ENCODE results near the gene CHRNA1.
"Not testable (repeated sequence)": the region's sequence is repeated elsewhere in the genome, so short reads cannot be mapped to it uniquely, and the experiment has no call there.

Gene CHRNA1

DNA sequence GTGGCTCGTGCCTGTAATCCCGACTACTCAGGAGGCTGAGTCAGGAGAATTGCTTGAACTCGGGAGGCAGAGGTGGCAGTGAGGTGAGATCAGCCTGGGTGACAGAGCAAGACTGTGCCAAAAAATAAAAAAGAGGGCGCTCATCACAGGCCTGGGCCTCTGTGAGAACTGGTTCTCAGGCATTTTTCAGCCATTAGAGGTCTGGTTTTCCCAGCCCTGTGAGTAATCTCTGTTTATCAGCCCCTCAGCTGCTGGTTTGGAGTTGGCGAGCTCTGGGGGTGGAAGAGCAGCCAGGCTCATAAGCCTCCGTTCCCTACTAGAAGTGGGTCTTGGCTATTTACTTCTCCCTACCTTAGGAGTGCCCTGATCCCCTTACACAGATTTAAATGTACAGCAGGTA lies 53.1 kb downstream of the CHRNA1 start:
- DNase-seq, result no peak

- not testable (repeated sequence) for DNase-seq
Measured at GRCh38 chr2:174709416-174710004, 54.8 kb downstream of the CHRNA1 start.

DNA sequence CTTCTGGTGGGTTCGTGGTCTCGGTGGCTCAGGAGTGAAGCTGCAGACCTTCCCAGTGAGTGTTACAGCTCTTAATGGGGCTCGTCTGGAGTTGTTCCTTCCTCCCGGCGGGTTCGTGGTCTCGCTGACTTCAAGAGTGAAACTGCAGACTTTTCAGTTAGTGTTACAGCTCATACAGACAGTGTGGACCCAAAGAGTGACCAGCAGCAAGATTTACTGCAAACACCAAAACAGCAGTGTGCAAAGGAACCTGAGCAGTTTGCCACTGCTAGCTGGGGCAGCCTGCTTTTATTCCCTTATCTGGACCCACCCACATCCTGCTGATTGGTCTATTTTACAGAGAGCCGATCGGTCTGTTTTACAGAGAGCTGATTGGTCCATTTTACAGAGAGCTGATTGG lies 55.6 kb downstream of the CHRNA1 start:
- no peak for DNase-seq

DNA sequence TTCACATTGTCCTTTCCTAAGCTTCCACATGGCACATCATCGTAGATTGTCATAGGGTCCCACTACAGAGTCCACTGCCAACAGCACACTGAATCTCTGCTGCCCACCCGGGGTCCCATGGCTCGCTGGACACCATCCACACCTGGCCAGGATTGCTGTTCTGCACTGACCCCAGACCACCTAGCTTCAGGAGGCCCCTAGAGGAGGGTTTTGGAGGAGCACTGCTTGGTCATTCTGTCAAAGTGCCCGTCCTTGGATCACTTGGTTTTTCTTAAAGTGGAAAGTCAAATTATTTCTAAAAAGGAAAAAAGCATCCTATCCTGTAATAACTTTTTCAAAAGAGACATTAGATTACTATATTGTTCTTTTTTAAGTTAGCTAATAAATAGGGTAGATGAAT lies 59.0 kb downstream of the CHRNA1 start:
- no peak for DNase-seq

DNA sequence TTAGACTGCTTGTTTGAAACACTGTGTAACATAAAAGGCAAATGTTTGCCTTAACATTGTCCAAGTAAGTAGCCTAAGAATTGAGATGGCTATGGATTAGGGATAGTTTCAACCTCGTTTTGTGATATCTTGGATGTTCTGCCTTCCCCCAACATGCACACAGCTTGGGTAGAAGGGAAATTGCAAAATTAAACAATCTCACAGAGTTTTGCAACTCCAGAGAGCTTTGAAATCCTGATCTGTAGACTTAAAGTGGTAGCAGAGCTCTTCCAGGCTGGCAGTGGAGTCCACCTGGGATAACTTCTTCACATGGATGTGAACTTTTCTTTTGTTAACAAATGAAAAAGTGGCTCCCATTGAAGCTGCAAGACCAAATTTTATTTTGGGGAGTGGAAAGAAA lies 59.6 kb downstream of the CHRNA1 start:
- DNase-seq, result no peak

GRCh38 chr2:174704061-174704460 lies 60.2 kb downstream of the CHRNA1 start:
- no peak for DNase-seq

- DNase-seq, result no peak
Measured at GRCh38 chr2:174703430-174703829, 60.8 kb downstream of the CHRNA1 start.

DNA sequence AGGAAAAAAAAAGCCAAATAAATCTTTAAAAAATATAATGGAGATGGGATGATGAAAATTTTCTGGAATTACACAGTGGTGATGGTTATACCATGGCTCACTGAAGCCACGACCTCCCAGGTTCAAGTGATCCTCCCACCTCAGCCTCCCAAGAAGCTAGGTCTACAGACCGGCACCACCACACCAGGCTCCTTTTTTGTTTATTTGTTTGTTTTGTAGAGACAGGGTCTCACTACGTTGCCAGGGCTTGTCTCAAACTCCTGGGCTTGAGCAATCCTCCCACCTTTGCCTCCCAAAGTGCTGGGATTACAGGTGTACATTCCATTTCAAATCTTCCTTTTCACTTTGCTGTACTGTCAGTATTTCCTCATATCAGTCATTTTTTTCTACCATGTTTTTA lies 61.7 kb downstream of the CHRNA1 start:
- no peak for DNase-seq

DNA sequence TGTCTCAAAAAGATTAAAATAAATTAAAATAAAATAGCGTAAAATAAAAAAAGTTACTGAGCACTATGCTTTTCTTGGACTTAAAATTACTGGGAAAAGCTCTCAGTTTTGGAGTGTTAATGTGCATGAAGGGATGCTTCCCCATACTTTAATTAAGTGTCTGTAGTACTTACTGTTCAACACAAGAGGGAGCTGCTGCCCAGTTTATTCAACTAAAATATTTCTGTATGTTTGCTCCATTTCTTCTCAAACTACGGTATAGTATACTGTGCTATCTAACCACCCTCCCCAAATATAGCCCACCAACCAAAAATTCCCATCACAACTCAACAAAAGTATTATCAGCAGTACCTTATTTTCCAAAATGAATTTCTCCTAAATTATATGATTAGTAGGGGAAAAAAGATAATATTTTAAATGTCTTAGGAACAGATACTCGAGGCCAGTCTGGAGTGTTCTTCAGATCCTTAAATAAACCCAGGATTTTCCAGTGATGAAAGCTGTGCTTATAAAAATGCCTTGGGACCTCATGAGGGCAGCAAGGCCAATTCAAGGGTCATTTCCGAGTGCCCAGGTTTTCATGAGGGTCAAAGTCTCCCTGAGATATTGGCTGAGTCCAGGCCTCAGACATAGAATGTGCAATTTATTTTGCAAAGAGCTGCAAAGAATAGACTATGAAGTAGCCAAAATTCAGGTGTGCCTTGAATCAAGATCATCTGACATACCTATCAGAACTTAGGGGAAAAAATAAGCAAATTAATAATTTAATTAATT lies 64.1 kb downstream of the CHRNA1 start:
- DNase-seq, result no peak

Data from right hindlimb (tissue), 1 donor.